WERI-Rb-1 (cell line): ENCODE measurements around the gene TNS1.

Experiments used
- DNase-seq: peaks from one replicate; pipeline ENCODE4 v3.0.0-alpha.2; 2020
- H3K27ac ChIP-seq: fragments of 250-450 bp; sonication (Bioruptor Pico); 2 replicates; pipeline ENCODE4 v1.5.1; 2020; ENCODE audit warnings: mild to moderate bottlenecking, moderate library complexity
- H3K27me3 ChIP-seq: fragments of 250-450 bp; sonication (Bioruptor Pico); 2 replicates; pipeline ENCODE4 v1.5.1; 2021; ENCODE audit warnings: mild to moderate bottlenecking, low read depth, moderate library complexity; ENCODE audit not compliant: insufficient read depth, severe bottlenecking
- H3K36me3 ChIP-seq: fragments of 250-450 bp; sonication (Bioruptor Pico); 2 replicates; pipeline ENCODE4 v1.5.1; 2020; ENCODE audit warnings: mild to moderate bottlenecking, moderate library complexity
- H3K4me3 ChIP-seq: 2 replicates; pipeline ENCODE4 v1.5.1; 2011; ENCODE audit warnings: low read depth, mild to moderate bottlenecking, control low read depth, low read length
- H3K9me3 ChIP-seq: fragments of 250-450 bp; sonication (Bioruptor Pico); 2 replicates; pipeline ENCODE4 v1.5.1; 2021; ENCODE audit warnings: mild to moderate bottlenecking, moderate library complexity; ENCODE audit not compliant: severe bottlenecking
- CTCF ChIP-seq: IDR thresholded peaks from 2 replicates; pipeline ENCODE4 v1.5.1; 2011; ENCODE audit warnings: low read depth, mild to moderate bottlenecking, control low read depth, inconsistent platforms, low read length

Gene TNS1

DNA sequence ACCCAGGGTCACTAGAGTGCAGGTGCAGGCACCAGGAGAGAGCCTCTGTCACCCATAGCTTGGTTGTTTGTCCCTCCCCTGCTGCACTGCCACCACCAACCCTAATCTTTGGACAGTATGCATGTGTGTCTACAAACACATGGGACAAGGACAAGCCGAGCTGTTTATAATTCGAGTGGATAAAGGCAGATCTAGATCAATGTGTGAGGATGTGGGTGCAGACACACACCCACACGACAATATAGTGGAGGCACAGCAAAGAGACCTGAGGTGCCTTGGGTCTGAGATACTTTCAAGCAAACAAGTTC lies 199.2 kb downstream of the TNS1 start:
- no peak for TF ChIP-seq CTCF
- DNase-seq = no peak
- no peaks in the 10 kb centered on the region for H3K36me3 ChIP-seq
- no peaks in the 10 kb centered on the region for H3K9me3 ChIP-seq
- H3K4me3 ChIP-seq = no peak overlapping the region
- no peaks in the 10 kb centered on the region for H3K27me3 ChIP-seq
- H3K27ac ChIP-seq = no peak overlapping the region

- no peak for TF ChIP-seq CTCF
- no peaks in the 10 kb centered on the region for H3K36me3 ChIP-seq
Observed at GRCh38 chr2:217802876-217803652, 199.7 kb downstream of the TNS1 start.

GRCh38 chr2:217802266-217802665 lies 200.5 kb downstream of the TNS1 start:
- Histone ChIP-seq H3K9me3 (no peaks in the 10 kb centered on the region), H3K36me3 (no peaks in the 10 kb centered on the region), H3K4me3 (no peak overlapping the region), H3K27ac (no peak overlapping the region), H3K27me3 (no peaks in the 10 kb centered on the region)
- TF ChIP-seq CTCF = no peak
- DNase-seq = no peak

More at GRCh38 chr2:217802876-217803652, 199.7 kb downstream of the TNS1 start:
- Histone ChIP-seq H3K4me3 (no peak overlapping the region), H3K9me3 (no peaks in the 10 kb centered on the region), H3K27ac (no peak overlapping the region), H3K27me3 (no peaks in the 10 kb centered on the region)
- no peak for DNase-seq

DNA sequence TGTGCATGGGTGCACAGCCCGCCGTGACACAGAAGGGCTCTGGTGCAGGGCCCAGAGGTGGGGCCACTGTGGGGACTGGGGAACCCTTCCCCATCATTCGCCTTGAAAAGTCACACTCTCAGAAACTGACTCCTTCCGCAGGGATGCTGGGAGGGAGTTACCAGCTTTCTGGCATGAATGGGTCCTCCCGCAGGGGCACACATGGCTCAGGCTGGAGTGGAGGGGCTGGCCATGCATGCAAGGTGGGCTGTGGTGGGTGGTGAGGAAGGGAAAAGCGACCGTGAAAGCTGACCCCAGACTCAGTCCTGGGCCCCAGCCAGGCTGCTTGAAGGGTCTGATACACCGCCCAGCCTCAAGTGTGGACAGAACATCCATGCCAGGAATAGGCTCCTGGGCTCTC lies 201.1 kb downstream of the TNS1 start:
- no peaks in the 10 kb centered on the region for H3K36me3 ChIP-seq
- H3K27ac ChIP-seq = no peak overlapping the region
- H3K9me3 ChIP-seq = no peaks in the 10 kb centered on the region
- H3K27me3 ChIP-seq = no peaks in the 10 kb centered on the region
- DNase-seq = no peak
- TF ChIP-seq CTCF = no peak
- no peak overlapping the region for H3K4me3 ChIP-seq

DNA sequence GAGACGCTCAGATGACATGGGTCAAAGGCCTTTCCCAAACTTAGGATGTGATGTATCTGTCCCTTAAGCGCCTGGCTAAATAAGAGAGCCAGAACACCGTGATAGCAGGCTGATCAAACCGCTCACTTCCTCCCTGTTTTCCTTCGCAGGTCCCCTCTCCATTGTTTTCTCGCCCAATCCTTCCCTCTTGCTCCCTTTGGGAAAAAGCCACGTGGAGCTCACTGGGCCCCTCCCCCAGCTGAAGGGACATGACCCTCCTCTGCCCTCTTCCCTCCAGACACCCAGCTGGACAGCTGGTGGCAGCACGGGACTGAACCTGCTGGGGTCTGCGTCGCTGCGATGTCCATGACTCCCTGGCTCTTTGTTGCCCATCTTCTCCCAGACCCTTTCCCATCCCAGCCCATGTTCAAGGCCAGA lies 201.7 kb downstream of the TNS1 start:
- TF ChIP-seq CTCF = peak; percentile 67
- Histone ChIP-seq H3K27me3 (no peaks in the 10 kb centered on the region), H3K36me3 (no peaks in the 10 kb centered on the region), H3K4me3 (no peak overlapping the region), H3K9me3 (no peaks in the 10 kb centered on the region), H3K27ac (no peak overlapping the region)
- DNase-seq = peak; percentile 71
